SK-MEL-5 (cell line): ENCODE data around the gene MBNL2. TPM values are rescaled to one million over a fixed set of nuclear protein-coding genes. Genes with fewer than 3 reads are reported as not detected.

ENCODE experiments used
- DNase-seq: peaks from one replicate; pipeline ENCODE4 v3.0.0-alpha.2; 2016; ENCODE audit warnings: low read depth, low spot score
- in situ Hi-C: cut with HindIII; loops from 2 replicates; pipeline ENCODE4 v1.10.0; 2016; ENCODE audit warnings: low sequenced_read_pairs, high pct_unique_total_duplicates, low pct_unique_long_range_greater_than_20kb
- polyA plus RNA-seq, 2 experiments: library from polyadenylated mRNA; depleted of rRNA; stranded (reverse); fragments of >200 nt; gene quantifications; 2 replicates each; pipeline ENCODE4 v1.2.3, GENCODE V29; 2015
- total RNA-seq: library from RNA; depleted of rRNA; stranded (reverse); fragments of >200 nt; shearing (Covaris generic); gene quantifications from 2 replicates; pipeline ENCODE4 v1.2.3, GENCODE V29; 2014; rRNA removed

Gene MBNL2, protein sequence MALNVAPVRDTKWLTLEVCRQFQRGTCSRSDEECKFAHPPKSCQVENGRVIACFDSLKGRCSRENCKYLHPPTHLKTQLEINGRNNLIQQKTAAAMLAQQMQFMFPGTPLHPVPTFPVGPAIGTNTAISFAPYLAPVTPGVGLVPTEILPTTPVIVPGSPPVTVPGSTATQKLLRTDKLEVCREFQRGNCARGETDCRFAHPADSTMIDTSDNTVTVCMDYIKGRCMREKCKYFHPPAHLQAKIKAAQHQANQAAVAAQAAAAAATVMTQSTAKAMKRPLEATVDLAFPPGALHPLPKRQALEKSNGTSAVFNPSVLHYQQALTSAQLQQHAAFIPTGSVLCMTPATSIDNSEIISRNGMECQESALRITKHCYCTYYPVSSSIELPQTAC
- 13.8 and 17.9 TPM in 2 replicates for total RNA-seq
- polyA plus RNA-seq (2015; cell fraction: cytosol; rRNA removed) = 16.2 and 25.3 TPM in 2 replicates
- 14.8 and 17.1 TPM in 2 replicates for polyA plus RNA-seq (2015; cell fraction: nucleus; rRNA removed)

DNA sequence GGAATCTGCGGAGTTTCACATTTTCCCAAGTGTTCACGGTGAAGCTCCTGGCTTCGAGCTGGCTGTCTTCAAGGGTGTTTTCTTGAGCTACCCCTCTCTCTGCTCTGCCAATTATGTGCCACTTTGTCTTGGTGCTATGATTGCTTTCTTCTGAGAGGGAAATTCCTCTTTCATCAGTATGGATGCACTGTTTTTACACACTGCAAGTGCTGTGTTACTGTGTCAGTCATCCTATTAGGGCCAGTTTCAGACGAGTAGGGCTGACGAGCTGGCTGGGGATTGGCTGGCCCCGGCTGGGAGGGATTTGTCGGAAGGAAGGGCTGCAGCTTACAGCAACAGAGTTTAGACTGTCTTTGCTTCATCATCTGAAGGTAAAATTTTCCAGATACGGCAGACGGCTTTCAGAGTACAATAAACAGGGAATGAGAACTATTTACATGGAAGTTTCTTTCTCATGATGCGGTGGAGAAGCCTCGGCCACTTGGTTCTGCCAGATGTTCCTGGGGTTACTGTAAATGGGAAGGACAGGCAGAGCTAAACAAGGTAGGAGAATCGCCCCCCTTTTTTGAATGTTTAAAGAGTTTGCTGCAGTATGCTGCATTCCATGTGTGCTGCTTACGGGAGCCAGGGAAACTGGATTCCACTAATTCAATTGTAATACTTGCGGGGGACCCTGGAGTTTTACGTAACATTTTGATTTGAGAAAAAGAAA is at the start of gene MBNL2:
TSS of gene MBNL2 (plus strand) at position 345 of the 712 bp plus-strand sequence. CDS start 53,903 bp downstream, outside the sequence.
- peak; percentile 87 for DNase-seq
- in situ Hi-C loops = no loop called here

DNA sequence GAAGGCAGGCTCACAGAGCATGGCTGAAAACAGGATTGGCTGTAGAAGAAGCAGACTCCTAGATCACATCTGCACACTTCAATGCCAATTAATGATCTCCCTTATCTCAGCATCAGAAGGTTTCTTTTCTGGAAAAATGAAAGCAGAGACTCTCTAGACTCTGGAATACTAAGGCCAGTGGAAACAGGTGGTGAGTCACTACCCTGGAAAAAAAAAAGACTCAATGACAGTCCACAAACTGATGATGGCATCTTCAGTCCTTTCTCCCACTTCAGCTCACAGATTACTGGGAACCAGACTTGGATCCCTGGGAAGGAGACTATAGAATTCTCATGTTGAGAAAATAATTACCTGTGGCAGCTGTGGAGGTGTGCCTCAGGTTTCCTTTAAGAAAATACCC is 47.5 kb upstream of the MBNL2 start:
- in situ Hi-C loops = no loop called here
- DNase-seq = no peak

DNA sequence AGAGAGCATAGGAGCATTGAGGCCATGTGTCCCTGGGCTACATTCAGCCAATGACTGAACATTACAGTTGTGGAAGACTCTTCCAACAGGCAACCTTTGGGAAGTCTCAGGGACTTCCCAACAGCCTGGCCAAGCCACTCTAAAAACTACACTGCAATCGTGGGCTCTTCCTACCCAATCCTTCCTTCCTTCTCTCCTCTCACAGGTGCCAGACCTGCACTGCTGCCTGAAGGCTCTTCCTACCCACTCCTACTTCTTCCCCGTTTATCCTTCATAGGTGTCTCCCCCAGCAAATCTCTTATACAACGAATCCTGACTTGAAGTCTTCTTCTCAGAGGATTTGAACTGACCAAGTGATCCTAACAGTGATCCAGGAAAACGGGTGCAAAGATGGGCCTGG is 47.1 kb upstream of the MBNL2 start:
- in situ Hi-C loops = no loop called here
- no peak for DNase-seq

DNA sequence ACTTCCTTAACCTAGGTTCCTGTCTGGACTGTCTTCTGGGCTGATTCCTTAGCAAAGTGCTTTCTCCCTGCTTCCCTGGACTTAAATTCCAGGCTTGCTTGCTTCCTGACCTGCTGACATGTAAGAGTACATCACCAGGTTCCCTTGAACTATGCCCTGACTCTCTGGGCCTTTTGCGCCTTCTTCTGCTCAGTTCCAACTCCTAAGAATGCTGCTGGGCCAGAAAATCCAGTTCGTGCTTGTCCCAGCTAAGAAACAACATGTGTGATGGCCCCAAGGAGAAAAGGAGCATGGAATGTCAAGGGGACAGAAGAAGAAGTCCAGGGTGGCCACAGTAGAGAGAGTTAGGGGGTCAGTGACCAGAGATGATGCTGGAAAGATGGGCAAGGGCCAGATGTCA is 42.6 kb upstream of the MBNL2 start:
- no peak for DNase-seq
- in situ Hi-C loops = no loop called here

DNA sequence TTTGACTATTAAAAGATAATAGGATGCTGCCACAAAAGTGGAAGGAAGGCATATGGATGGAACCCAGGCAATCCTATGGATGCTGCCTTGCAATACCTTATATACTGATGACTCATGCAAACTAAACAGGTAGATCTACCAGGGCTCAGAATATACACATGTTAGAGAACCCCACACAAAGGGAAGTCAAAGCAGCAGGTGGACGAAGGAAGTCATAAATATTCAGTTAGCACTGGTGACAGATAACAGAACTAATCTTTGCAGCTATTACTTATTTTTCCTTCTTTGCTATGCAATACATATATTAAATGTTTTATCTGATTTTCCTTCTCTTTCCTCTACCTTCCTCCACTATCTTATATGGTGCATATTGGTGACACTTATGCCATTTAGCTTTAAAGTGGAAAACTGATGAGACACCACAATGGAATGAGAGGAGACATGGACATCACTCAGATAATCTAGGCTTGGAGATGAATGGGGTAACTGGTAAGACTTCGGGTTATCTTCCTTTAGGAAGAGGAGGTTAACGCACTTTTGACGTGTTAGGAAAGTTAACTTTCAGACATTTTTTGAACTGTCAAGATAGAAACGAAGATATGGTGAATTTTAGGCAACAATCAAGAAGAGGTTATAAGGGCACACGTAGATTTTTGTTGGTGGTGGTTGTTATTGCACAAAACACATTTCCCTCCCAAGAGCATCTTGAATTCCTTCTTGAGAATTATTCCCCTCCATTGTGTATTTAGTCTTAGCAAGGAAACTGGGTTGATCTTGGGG is 39.8 kb upstream of the MBNL2 start:
- in situ Hi-C loops = no loop called here
- DNase-seq = no peak

DNA sequence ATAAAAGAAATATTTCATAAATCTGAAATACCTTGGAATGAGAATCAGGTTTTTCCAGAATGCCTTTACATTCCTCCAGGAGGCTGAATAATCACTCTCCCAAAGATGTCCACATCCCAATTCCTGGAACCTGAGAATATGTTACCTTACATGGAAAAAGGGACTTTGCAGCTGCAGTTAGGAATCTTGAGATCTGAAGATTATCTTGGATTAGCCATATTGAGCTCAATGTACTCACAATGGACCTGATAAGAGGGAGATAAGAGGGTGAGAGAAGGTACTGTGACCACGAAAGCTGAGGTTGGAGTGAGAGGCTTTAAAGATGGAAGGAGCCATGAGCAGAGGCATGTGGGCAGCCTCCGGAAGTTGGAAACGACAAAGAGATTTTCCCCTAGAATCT is 36.8 kb upstream of the MBNL2 start:
- no peak for DNase-seq
- in situ Hi-C loops = no loop called here

DNA sequence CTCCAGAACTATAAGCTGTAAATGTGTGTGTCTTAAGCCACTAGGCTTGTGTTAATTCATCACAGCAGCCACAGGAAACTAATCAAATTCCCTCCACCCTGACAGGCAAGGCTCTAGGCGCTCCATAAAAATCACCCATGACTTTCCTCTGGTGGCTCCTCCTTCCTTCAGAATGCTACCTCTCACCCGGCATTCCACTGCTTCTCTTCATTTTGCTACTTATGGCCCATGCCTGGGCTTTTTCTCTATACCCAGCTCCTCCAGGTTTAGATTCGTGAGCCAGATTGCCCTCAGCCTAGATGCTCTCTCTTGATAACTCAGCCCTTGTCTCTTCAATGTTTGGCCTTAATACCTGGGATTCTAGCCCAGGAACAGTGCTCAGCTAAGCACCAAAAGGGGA is 36.4 kb upstream of the MBNL2 start:
- in situ Hi-C loops = no loop called here
- DNase-seq = no peak

DNA sequence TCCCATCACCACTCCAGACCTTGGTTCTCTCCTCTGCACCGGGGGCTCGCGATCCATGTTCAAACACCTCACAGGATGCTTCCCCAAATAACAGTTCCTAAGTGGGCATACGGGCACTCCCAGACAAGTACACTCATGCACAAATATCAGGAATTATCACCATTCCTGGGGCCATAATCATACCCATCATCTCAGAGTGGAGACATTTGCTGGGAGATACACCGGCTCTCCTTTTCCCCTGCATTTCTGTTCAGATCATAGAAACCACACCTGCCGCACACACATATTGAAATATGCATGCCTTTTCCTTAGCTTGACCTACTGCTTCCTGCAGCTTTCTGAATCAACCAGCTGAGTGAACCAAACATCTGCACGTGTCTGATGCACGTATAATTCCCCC is 33.9 kb upstream of the MBNL2 start:
- in situ Hi-C loops = no loop called here
- no peak for DNase-seq

DNA sequence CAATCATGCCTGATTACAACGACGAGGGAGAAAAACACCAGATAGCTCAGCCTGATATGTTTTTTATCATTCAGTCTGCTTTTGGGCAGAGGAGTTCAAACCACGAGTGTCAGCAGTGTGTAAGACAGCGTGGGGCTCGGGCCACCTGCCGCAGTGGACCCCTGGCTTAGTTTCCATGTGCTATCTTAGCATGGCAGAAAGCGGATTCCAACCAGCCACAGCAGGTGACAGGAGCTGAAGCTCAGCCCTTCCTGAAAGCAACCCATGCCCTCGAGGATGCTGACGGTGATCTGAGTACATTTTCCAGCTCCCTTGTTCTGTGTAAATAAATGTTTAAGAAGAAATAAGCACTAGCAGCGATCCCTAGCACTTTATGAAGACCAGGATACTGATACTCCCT is 32.2 kb upstream of the MBNL2 start:
- in situ Hi-C loops = no loop called here
- no peak for DNase-seq

DNA sequence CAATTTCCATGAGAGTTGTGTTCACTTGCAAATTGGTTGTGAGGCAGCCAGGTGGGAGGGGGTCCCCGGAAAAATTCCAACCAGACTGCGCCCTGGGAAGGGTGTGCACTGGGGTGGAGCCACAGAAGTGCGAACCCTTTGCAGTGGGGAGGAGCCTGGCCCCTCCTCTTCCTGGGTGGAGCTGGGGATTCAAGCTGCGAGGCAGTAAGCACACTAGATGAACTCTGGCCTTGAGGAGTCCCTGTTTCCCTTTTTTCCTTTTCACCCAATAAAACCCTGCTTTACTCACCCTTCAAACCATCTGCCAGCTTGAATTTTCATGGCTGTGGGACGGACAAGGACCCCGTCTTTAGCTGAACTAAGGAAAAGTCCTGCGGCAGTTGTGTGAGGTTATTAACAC is 31.0 kb upstream of the MBNL2 start:
- no peak for DNase-seq
- in situ Hi-C loops = no loop called here

DNA sequence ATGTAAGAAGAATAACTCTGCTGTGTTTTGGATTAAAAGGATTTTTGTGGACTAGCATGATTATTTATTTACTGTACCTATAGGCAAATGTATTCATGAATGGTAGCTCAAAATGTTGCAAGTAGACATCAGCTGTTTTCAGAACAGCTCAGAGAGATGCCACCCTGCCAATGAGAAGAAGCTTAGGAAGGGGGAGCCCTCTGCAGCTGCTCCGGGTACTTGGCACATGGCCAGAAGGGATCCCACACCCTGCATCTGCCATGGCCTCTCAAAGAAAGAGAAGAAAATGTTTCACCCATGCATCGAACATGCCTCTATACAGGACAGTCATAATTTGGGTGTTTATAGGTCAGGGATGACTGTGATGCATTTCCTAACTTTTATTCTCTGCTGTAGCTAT is 30.5 kb upstream of the MBNL2 start:
- no peak for DNase-seq
- in situ Hi-C loops = no loop called here

DNA sequence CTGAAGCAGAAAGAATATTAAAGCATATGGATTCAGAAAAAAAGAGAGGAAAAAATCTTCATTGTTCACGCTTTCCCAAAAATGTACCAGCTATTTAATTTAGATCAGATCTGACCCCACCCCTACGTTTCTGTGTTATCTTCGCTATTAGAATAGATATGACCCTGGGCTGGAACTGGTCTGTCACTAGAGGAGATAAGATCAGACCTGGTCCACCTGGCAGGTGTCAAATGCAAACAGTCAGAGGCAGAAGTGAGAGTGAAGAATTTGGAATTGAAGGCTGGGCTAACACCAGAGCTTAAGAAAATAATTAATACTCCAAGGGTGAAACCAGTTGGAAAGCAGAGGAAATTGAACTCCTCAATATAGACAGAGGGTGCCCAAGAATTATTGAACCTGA is 30.0 kb upstream of the MBNL2 start:
- DNase-seq = no peak
- in situ Hi-C loops = no loop called here

DNA sequence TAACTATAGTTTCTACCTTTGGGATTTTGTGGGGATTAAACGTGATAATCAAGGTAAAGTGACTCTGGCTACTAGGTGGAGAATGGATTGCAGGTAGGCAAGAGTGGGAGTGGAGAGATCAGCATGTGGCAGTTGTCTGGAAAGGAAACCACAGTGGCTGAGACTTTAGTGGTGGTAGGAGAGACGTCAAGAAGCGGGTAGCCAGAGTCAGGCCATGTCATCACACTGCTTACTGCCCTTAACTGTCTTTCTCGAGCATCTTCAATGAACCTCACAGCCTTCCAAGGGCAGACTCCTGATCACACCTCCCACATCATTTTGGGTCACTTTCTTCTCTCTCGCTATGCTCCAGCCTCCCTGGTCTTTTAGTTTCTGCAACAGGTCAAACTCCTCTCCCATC is 28.6 kb upstream of the MBNL2 start:
- in situ Hi-C loops = no loop called here
- DNase-seq = no peak

DNA sequence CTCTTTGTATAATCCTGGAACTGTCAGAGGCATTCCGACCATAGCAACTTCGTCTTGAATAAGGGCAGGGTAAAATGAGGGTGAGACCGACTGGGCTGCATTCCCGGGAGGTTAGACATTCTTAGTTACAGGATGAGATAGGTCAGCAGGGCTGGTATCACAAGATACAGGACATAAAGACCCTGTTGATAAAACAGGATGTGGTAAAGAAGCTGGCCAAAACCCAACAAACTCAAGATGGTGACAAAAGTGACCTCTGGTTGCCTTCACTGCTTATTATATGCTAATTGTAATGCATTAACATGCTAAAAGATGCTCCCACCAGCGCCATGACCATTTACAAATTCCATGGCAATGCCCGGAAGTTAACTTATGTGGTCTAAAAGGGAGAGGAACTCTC is 27.7 kb upstream of the MBNL2 start:
- peak; percentile 97 for DNase-seq
- in situ Hi-C loops = no loop called here

DNA sequence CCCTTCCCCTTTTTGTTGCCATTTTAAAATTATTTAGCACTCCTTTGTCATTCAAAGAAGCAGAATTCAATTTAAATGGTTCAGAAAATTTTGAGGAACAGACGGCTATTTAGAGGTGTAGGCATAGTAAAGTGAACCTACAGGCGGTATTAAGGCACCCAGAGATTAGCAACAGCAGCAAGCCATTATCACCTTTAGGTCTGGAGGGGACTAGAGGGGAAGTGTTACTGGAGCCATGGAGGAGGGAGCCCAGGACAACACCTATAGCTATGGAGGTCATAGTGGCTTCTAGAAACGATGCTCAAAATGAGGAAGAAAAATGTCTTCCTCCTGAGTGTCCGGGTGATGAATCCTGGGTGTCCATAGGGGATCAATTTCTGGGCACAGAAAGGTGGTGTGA is 25.8 kb upstream of the MBNL2 start:
- in situ Hi-C loops = no loop called here
- DNase-seq = no peak

DNA sequence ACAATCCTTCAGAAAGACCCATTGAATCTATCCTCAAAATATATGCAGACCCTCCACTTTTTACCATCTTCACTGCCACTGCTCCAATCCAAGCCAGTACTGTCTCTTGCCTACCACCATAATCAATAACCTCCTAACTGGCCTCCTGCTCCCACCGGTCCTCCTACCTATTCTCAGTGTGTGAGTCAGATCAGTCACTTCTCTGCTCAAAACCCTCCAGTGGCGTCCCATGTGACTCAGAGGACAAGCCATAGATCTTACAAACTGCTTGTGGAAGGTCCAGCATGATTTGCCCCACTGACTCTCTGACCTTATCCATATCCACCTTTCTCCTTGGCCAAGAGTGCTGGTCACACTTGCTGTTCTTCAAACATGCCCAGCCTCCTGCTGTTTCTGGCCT is 23.4 kb upstream of the MBNL2 start:
- in situ Hi-C loops = no loop called here
- DNase-seq = no peak

DNA sequence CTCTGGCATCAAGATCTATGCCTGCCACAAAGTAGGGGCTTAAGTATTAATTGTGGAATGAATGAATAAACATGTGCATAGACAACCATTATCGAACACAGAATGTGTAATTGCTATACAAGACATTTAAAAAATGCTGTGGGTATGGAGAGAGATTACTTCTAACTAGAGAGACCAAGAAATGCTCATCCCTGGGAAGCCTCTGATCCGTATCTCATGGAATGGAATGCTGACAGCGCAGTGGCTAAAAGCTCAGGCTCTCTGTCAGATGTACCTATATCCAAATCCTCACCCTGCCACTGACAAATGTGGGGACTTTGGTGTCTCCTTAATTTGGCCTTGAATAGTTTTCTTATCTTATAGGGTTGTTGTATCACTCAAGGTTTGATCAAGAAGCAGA is 22.7 kb upstream of the MBNL2 start:
- no peak for DNase-seq
- in situ Hi-C loops = no loop called here
